Loucy (cell line): Measurements from ENCODE around the gene KAT5.

ENCODE experiments used
- CTCF ChIP-seq: fragments of 200-600 bp; sonication (generic); conservative IDR thresholded peaks from 2 replicates; pipeline ENCODE4 v1.5.1; 2014; ENCODE audit warnings: mild to moderate bottlenecking, antibody characterized with exemption, low read length
- EZH2phosphoT487 ChIP-seq: fragments of 200-600 bp; IDR thresholded peaks from 2 replicates; pipeline ENCODE4 v1.6.1; 2018; ENCODE audit warnings: antibody characterized with exemption, mild to moderate bottlenecking, moderate library complexity, borderline replicate concordance

GRCh38 chr11:65743681-65744025 lies 31.6 kb downstream of the KAT5 start:
- TF ChIP-seq CTCF (no peak), EZH2phosphoT487 (no peak)
